GM18909 (cell line): ENCODE measurements around the gene PRSS53.

Experiments
- ATAC-seq: cut with Tn5 transposase; IDR thresholded peaks from one replicate; pipeline ENCODE4 v1.9.1; 2021; ENCODE audit warnings: mild to moderate bottlenecking; ENCODE audit not compliant: unreplicated experiment, poor library complexity

PRSS53 gene

DNA sequence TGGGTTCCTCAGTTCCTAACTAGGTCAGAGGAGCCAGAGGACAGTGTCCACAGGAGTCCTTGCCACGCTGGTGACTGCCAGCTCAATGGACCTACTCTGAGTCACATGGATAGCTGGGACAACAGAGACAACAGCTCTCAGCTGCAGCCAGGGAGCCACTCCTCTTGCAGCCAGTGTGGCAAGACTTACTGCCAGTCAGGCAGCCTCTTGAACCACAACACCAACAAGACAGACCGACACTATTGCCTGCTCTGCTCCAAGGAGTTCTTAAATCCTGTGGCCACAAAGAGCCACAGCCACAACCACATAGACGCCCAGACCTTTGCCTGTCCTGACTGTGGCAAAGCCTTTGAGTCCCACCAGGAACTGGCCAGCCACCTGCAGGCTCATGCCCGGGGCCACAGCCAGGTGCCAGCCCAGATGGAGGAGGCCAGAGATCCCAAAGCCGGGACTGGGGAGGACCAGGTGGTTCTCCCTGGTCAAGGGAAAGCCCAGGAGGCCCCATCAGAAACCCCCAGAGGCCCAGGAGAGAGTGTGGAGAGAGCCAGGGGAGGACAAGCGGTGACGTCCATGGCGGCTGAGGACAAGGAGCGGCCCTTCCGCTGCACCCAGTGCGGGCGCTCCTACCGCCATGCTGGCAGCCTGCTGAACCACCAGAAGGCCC, 7.9 kb downstream of the PRSS53 start:
- no peak for ATAC-seq

DNA sequence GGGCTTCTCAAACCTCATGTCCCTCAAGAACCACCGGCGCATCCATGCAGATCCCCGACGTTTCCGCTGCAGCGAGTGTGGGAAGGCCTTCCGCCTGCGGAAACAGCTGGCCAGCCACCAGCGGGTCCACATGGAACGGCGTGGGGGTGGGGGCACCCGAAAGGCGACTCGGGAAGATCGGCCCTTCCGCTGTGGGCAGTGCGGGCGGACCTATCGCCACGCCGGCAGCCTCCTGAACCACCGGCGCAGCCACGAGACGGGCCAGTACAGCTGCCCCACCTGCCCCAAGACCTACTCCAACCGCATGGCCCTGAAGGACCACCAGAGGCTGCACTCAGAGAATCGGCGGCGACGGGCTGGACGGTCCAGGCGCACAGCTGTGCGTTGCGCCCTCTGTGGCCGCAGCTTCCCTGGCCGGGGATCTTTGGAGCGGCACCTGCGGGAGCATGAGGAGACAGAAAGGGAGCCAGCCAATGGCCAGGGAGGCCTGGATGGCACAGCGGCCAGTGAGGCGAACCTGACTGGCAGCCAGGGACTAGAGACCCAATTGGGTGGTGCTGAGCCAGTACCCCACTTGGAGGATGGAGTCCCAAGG, 8.6 kb downstream of the PRSS53 start:
- ATAC-seq, result no peak

DNA sequence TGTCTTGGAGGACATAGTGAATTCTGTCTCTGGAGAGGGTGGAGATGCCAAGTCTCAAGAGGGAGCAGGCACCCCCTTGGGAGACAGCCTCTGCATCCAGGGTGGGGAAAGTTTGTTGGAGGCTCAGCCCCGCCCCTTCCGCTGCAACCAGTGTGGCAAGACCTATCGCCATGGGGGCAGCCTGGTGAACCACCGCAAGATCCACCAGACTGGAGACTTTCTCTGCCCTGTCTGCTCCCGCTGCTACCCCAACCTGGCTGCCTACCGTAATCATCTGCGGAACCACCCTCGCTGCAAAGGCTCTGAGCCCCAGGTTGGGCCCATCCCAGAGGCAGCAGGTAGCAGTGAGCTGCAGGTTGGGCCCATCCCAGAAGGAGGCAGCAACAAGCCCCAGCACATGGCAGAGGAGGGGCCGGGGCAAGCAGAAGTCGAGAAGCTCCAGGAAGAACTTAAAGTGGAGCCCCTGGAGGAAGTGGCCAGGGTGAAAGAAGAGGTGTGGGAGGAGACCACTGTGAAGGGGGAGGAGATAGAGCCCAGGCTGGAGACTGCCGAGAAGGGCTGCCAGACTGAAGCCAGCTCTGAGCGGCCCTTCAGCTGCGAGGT, 9.3 kb downstream of the PRSS53 start:
- no peak for ATAC-seq

DNA sequence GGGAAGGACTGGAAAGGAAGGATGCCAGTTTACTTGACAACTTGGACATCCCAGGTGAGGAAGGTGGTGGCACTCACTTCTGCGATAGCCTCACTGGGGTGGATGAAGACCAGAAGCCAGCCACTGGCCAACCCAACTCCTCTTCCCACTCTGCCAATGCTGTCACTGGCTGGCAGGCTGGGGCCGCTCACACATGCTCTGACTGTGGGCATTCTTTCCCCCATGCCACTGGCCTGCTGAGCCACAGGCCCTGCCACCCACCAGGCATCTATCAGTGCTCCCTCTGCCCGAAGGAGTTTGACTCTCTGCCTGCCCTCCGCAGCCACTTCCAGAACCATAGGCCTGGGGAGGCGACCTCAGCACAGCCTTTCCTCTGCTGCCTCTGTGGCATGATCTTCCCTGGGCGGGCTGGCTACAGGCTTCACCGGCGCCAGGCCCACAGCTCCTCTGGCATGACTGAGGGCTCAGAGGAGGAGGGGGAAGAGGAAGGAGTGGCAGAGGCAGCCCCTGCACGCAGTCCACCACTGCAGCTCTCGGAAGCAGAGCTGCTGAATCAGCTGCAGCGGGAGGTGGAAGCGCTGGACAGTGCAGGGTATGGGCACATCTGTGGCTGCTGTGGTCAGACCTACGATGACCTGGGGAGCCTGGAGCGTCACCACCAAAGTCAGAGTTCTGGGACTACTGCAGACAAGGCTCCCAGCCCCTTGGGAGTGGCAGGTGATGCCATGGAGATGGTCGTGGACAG, 10.0 kb downstream of the PRSS53 start:
- no peak for ATAC-seq

DNA sequence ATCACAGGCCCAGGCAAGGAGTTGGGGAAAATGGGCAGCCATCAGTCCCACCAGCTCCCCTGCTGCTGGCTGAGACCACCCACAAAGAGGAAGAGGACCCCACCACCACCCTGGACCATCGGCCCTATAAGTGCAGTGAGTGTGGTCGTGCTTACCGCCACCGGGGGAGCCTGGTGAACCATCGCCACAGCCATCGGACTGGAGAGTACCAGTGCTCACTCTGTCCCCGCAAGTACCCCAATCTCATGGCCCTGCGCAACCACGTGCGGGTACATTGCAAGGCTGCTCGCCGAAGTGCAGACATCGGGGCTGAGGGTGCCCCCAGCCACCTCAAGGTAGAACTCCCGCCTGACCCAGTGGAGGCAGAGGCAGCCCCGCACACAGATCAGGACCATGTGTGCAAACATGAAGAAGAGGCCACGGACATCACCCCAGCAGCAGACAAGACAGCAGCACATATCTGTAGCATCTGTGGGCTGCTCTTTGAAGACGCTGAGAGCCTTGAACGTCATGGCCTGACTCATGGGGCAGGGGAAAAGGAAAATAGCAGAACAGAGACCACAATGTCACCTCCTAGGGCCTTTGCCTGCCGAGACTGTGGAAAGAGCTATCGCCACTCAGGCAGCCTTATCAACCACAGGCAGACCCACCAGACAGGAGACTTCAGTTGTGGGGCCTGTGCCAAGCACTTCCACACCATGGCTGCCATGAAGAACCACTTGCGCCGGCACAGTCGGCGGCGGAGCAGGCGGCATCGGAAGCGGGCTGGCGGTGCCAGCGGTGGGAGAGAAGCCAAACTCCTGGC, 10.9 kb downstream of the PRSS53 start:
- ATAC-seq, result no peak

DNA sequence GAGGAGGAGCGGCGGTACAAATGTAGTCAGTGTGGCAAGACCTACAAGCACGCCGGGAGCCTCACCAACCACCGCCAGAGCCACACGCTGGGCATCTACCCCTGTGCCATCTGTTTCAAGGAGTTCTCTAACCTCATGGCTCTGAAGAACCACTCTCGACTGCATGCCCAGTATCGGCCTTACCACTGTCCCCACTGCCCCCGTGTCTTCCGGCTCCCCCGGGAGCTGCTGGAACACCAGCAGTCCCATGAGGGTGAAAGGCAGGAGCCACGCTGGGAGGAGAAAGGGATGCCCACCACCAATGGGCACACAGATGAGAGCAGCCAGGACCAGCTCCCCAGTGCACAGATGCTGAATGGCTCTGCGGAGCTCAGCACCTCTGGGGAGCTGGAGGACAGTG, 11.7 kb downstream of the PRSS53 start:
- no peak for ATAC-seq

DNA sequence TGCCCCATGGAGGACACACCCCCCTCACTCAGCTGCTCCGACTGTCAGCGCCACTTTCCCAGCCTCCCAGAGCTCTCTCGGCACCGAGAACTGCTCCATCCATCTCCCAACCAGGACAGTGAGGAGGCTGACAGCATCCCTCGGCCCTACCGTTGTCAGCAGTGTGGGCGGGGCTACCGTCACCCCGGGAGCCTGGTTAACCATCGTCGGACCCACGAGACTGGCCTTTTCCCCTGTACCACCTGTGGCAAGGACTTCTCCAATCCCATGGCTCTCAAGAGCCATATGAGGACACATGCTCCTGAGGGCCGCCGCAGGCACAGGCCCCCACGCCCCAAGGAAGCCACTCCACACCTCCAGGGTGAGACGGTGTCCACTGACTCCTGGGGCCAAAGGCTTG, 12.4 kb downstream of the PRSS53 start:
- ATAC-seq, result no peak

DNA sequence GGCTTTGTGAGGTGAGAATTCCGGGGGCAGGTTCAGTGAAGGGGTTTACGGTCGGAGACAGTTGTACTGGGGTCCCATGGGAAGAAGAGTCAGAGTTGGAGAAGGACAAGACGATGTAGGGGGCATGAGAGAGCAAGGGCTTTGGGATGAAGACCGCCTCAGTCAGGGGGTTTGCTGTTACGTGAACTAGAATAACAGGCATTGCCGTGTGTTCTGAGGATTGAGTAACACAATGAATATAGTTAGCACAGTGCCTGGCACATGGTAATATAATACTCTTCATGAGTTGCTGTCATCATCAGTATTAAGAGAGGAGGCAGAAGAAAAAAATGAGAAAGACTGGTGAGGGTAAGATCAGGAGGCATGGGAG, 13.9 kb downstream of the PRSS53 start:
- no peak for ATAC-seq

DNA sequence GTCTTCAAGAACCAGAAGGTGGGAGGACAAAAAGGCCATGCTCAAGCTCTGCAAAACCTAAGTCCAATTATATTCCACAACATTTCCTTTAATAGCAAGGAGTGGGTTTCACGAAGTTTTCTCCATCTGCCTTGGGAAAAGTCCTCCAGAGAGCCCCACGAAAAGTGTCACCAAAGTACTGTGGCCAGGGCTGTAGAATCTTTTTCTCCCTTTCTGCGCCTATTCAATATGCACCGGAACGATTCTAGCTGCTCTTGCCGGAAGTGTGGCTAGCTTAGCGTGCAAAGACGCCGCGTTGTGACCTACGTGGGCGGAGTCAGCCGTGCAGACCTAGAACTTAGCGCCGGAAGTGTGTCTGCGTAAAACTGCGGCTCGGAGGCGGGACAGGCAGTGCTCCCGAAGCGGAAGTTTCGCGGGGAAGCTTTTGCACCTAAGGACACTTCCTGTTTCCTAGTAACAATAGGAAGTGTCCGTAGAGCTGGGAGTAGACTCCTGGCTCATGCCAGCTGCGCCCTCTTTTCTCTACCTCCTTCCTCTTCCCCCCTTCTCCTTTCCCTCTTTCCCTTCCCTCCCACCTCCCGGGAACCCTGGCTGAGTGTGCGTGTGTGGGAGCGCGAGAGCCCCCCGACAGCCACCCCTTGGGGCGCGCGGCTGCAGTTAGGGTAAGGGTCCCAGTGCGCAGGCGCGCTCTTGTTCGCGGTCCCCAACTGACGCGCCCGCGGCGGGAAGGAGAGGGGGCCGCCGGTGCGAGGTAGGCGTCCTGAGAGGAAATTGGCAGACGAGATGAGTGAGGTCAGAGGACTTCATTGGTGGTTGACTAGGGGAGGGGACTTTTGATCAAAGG, 14.6 kb downstream of the PRSS53 start, which contains the start of the genes ZNF646 and ZNF668:
Gene ZNF646 (plus strand): TSS at position 453 of the 844 bp plus-strand sequence. CDS start 1,903 bp downstream, outside the sequence.
Gene ZNF668 (minus strand): TSS at position 271 of the 844 bp plus-strand sequence. CDS start 9,781 bp downstream, outside the sequence.
- peak; percentile 79 for ATAC-seq

DNA sequence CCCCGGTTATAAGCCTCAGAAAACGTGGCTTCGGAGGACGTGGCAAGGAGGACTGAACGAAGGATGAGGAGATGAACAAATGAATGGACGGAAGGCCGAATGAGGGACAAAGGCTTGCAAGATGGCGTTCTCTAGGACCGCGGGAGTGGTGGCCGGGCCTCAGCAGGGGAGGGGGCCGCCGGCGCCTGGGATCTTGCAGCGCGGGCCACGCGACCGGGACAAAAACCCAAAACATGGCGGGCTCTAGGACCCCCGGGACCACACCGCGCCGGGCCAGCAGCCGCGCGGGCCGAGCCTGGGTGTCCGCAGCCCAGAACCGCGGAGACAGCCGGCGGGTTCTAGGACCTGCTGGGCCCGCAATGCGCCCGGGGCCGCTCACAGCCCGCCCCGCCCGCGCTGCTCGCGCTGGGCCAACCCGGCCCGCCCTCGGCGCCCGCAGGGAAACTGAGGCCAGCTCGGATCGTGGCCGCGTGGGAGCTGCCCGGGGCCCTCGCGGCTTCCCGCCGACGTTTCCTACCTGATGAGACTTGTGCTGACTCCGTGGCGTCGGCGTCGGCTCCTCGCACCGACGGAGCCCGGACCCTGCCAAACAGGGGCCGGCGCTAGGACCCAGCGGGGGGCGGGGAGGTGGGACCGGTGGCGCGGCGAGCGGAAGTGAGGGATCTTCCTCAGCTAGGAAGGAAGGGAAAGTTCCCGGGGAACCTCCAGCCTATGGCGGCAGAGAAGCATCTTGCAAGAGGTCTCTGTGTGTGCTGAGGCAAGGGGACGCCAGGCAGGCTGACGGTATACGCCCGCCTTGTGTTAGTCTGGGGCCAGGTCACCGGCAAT, 15.4 kb downstream of the PRSS53 start:
- ATAC-seq, result peak; percentile 52

DNA sequence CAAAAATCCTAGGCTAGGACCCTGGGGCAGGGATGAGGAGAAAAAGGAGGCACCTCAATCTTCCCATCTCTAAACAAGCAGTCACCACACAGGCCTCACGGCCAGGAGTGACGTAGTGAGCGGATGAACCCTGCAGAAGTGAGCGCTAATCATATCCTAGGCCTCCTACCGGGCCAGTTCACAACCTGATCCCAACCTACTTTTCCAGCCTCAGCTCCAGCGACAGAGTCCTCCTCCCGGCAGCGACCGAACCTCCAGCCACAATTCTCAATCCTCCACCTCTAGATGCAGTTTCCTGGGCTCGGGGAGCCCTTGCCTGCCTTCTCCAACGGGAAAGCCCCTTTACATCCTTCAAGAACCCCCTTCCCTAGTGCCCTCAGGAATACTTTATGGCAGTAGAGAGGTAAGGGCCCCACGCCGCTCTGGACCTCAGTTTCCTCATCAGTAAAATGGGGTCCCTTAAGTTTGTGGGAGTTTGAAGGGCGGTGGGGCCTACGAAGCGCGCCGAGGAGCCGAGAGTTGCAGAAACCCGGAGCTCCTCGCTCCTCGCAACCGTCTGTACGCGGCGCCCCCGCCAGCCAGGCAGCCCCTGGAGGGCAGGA, 16.1 kb downstream of the PRSS53 start:
- ATAC-seq, result peak; percentile 1

DNA sequence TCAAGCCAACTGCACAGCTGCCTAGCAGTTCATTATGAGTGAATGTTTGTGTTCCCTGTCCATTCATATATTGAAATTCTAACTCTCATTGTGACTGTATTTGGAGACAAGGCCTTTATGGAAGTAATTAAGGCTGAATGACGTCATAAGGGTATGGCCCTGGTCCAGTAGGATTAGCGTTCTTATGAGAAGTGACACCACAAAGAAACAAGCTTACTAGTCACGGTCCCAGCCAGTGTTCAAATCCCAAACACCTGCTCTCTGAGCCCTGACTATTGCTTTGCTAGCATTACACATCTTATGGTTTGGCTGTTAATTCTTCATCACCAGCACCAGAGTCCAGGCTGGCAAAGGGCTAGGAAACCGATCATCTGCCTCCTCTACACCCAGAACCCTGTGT, 16.9 kb downstream of the PRSS53 start:
- ATAC-seq, result no peak

DNA sequence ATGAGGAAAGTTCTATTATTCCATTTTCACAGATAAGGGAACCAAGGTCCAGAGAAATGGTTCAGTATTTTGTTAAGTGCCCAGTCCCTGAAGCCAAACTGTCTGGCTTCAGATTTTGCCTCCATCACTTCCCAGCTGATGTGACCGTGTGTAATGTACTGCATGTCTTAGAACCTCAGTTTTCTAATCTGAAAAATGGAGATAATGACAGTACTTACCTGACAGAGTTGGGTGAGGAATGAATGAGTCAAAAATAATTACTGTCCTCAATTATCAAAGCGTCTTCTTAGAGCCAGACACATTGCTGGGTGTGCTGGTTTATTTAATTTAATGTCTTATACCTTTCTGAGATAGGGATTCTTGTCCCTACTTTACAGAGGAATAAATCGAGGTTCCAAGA, 21.4 kb downstream of the PRSS53 start:
- no peak for ATAC-seq

DNA sequence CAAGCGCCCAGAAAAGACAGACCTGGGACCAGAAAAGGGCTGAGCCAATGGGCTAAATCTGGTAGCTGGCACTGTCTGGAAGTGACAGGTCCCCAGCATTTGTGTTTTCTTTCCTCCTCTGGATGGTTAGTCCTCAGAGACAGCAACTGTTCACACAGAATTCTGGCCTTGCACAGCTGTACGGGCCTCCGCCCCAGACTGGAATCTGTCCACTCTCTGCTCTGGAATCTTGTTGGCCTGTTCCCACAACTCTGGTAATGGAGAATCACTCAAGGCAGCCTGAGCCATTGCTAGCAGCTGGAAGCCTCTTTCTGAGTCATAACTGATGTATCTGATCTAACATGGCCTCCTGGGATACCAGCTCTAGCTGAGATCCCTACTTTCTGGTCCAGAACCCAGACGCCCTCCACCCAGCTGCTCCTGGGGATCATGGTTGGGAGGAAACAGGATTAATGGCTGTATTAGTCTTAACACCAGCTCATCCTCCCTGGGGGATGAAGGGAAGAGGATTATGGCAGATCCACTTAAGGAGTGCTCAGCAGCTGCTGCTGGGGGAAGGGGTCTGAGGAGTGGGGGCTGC, 23.8 kb downstream of the PRSS53 start:
- no peak for ATAC-seq

DNA sequence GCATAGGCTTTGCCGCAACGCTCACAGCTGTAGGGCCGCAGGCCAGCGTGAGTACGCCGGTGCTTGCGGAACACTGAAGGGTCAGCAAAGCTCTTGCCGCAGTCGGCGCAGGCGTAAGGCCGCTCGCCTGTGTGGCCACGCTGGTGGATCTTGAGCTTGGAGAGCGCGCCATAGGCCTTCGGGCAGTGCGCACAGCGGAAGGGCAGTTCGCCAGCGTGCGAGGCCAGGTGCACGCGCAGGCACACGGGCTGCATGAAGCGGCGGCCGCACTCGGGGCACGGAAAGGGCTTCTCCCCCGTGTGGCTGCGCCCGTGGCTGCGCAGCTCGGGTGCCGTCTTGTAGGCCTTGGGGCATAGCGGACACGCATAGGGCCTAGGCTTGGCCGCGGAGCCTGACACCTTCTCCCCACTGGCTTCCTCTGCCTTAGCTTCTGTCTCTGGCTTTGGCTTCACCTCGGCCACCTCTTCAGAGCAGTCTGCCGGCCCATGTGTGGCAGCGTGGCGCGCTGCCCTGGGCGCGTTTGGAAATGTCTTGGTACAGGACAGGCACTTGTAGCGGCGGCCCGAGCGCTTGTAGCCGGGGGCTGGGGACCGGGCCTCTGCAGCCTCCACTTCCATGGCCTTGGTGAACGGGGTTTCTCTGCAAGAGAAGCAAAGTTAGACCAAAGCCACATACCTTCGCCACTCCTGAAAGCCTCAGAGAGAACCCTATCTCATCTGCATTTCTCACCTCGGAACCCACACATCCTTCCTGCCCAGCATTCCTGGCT, 24.7 kb downstream of the PRSS53 start:
- no peak for ATAC-seq

DNA sequence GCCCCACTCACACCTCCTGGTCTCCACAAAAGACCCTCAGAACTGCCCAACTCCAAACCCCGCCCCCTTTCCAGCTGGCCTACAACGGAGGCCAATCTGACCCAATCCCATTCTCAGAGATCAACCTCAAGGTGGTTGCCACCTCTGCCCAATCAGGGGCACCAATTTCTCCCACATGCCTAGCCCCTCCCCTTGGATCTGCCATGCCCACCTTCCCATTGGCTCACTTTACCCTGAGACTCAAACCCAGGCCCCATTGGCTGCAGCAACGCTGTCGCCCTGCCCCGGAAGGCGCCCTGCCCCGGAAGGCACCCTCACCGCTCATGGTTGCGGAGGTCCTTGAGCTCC, 25.3 kb downstream of the PRSS53 start:
- no peak for ATAC-seq

DNA sequence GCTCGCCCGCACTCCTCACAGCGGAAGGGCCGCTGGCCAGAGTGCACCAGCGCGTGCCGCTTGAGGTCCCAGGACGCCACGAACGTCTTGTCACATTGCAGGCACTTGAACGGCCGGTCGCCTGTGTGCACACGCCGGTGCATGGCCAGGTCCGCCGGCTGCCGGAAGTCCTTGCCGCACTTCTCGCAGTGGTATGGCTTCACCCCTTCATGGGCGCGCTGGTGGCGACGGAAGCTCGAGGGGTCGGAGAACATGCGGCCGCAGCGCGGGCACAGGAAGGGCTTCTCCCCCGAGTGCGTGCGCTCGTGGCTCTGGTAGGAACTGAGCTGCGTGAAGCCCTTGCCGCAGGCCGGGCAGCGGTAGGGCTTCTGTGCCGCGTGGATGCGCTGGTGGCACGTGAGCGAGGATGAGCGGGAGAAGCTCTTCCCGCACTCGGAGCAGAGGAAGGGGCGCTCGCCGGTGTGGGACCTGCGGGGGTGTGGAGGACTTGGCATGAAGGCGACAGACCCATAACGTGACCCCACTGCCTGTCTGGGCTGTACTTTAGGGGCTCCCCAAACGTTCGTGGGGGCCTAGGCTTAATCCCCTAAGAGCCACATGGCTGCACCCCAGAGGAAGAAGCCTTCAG, 26.8 kb downstream of the PRSS53 start:
- ATAC-seq, result no peak
